ENCODE results near the gene LYVE1. TPM values are rescaled to one million over a fixed set of nuclear protein-coding genes. Genes with fewer than 3 reads are reported as not detected.
A peak's percentile ranks its signal among the peaks of the same experiment; 100 is the strongest.

The LYVE1 gene
- total and polyA plus RNA-seq, 2 of the 13 experiments (the other 11 are each of a cell fraction or from before 2014, with no cell fraction given): 1.2 to 1.4 TPM

DNA sequence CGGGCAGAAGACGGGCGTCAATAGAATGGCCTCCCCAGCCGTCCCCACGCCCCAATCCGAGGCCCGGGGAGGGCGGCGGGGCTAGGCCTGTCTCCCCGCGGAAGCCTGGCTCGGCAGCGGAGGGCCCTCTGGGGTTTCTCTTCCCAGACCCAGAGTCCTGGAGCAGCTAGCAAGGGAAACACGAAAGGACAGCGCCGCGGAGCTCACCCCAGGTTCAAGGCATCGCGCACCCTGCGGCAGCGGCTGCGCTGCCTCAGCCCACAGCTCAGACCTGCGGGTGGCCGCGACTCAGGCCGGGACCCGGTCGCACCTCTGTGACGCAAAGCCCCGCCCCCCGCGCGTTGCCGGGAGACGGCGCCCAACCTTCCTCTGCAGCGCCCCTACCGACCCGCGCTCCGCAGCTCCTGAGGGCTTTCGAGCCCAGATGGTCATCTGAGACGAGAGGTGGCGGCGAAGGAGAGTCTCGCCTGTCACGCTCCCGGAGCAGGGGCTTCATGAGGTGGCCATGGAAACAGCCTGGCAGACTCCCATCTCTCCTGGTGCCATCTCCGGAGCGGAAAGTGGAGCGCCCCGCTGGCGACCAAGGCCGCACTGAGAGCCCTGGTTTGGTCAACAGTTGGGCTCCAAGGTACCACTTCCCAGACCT, 27.4 kb downstream of the LYVE1 start, which contains the start of gene RNF141 (continued):
- TF ChIP-seq ATF4 (CRISPR knock-in tag; IDR thresholded peaks at IDR 0.05) (no peak), ZNF772 (CRISPR knock-in tag; IDR thresholded peaks at IDR 0.05) (peak; percentile 82), CSRNP2 (CRISPR knock-in tag; conservative IDR thresholded peaks at IDR 0.05; ENCODE audit: low read depth) (no peak), ZNF281 (CRISPR knock-in tag; IDR thresholded peaks at IDR 0.05; ENCODE audit: borderline replicate concordance) (peak; percentile 75), TFDP1 (CRISPR knock-in tag; IDR thresholded peaks at IDR 0.05; ENCODE audit: borderline replicate concordance) (peak; percentile 17; the same call in 1 of the 2 replicates), LCORL (IDR thresholded peaks at IDR 0.05) (no peak), LCORL (CRISPR knock-in tag; IDR thresholded peaks at IDR 0.05) (peak; percentile 38; the same call in 1 of the 2 replicates), NR0B2 (CRISPR knock-in tag; IDR thresholded peaks at IDR 0.05) (peak; percentile 86), ZNF136 (CRISPR knock-in tag; IDR thresholded peaks at IDR 0.05; ENCODE audit: low read depth) (peak; percentile 75; the same call in 1 of the 2 replicates), TFDP2 (CRISPR knock-in tag; IDR thresholded peaks at IDR 0.05) (peak; percentile 69)
- TF ChIP-seq, protein P1, sequence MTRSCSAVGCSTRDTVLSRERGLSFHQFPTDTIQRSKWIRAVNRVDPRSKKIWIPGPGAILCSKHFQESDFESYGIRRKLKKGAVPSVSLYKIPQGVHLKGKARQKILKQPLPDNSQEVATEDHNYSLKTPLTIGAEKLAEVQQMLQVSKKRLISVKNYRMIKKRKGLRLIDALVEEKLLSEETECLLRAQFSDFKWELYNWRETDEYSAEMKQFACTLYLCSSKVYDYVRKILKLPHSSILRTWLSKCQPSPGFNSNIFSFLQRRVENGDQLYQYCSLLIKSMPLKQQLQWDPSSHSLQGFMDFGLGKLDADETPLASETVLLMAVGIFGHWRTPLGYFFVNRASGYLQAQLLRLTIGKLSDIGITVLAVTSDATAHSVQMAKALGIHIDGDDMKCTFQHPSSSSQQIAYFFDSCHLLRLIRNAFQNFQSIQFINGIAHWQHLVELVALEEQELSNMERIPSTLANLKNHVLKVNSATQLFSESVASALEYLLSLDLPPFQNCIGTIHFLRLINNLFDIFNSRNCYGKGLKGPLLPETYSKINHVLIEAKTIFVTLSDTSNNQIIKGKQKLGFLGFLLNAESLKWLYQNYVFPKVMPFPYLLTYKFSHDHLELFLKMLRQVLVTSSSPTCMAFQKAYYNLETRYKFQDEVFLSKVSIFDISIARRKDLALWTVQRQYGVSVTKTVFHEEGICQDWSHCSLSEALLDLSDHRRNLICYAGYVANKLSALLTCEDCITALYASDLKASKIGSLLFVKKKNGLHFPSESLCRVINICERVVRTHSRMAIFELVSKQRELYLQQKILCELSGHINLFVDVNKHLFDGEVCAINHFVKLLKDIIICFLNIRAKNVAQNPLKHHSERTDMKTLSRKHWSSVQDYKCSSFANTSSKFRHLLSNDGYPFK (CRISPR knock-in tag; IDR thresholded peaks at IDR 0.05; ENCODE audit: borderline replicate concordance): peak; percentile 87
- TF ChIP-seq, protein P2, sequence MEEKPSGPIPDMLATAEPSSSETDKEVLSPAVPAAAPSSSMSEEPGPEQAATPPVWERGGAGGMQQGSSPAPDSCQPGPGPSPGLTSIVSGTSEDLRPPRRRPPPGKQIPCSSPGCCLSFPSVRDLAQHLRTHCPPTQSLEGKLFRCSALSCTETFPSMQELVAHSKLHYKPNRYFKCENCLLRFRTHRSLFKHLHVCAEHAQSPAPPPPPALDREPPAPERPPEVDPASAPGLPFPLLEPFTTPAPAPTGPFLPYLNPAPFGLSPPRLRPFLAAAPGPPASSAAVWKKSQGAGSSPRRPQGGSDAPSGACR (CRISPR knock-in tag; IDR thresholded peaks at IDR 0.05): 0 out of 2 replicates have a peak, but pooled peaks have one; percentile 55
- TF ChIP-seq, protein P3, sequence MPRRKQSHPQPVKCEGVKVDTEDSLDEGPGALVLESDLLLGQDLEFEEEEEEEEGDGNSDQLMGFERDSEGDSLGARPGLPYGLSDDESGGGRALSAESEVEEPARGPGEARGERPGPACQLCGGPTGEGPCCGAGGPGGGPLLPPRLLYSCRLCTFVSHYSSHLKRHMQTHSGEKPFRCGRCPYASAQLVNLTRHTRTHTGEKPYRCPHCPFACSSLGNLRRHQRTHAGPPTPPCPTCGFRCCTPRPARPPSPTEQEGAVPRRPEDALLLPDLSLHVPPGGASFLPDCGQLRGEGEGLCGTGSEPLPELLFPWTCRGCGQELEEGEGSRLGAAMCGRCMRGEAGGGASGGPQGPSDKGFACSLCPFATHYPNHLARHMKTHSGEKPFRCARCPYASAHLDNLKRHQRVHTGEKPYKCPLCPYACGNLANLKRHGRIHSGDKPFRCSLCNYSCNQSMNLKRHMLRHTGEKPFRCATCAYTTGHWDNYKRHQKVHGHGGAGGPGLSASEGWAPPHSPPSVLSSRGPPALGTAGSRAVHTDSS (CRISPR knock-in tag; conservative IDR thresholded peaks at IDR 0.05): no peak

All from HepG2 (cell line).